ENCODE results near the gene PCBP2.

DNA sequence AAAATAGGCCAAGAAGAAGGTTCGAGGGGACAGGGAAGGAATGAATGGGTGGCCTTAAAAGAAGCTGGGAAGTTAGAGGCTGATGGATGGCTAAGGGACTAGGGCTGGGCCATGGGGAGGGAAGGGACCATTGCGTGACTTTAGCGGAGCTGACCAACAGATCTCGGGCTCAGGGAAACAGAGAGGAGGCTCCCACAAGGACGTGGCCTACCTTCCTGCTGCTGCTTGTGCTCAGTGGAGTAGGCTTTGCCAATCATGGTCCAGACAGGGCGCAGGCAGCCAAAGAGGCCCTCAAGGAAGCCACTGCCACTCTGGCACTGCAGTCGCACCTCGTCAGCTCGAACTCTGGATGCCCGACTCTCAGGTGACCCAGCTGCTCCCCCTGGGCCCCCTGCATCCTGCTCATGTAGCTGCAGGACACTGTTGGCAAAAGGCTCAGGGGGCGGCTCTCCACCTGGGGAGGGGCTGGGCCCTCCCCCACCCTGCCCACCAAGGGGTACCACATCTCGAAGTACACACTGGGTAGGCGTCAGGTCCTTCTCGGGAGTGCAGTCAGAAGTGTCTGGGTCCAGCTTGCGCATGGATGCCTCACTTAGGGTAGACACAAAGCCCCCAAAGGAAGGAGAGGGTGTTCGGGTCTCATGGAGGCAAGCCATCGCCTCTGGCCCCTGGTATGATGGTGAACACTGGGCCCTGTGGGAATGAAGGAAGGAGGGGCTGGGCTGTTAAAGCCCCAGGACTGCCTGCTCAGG, 35.0 kb downstream of the PCBP2 start:
- no peak for TF ChIP-seq FOXJ3 (CRISPR knock-in tag; IDR thresholded peaks at IDR 0.05; ENCODE audit: borderline replicate concordance)
- no peak for TF ChIP-seq ZNF232 (CRISPR knock-in tag; IDR thresholded peaks at IDR 0.05)
- TF ChIP-seq CTCF (IDR thresholded peaks at IDR 0.05), result no peak
- TF ChIP-seq CREB1 (CRISPR knock-in tag; IDR thresholded peaks at IDR 0.05), result no peak
- TF ChIP-seq FOXP1 (CRISPR knock-in tag; IDR thresholded peaks at IDR 0.05; ENCODE audit: borderline replicate concordance), result no peak
- no peak for TF ChIP-seq SP1 (CRISPR knock-in tag; conservative IDR thresholded peaks at IDR 0.05)
- TF ChIP-seq PREB (CRISPR knock-in tag; IDR thresholded peaks at IDR 0.05; ENCODE audit: borderline replicate concordance), result no peak
- TF ChIP-seq, protein P1, sequence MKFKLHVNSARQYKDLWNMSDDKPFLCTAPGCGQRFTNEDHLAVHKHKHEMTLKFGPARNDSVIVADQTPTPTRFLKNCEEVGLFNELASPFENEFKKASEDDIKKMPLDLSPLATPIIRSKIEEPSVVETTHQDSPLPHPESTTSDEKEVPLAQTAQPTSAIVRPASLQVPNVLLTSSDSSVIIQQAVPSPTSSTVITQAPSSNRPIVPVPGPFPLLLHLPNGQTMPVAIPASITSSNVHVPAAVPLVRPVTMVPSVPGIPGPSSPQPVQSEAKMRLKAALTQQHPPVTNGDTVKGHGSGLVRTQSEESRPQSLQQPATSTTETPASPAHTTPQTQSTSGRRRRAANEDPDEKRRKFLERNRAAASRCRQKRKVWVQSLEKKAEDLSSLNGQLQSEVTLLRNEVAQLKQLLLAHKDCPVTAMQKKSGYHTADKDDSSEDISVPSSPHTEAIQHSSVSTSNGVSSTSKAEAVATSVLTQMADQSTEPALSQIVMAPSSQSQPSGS (CRISPR knock-in tag; IDR thresholded peaks at IDR 0.05; ENCODE audit: borderline replicate concordance, low read depth), result no peak
- no peak for TF ChIP-seq CBFB (CRISPR knock-in tag; IDR thresholded peaks at IDR 0.05; ENCODE audit: low read depth)
- TF ChIP-seq MXD4 (CRISPR knock-in tag; IDR thresholded peaks at IDR 0.05; ENCODE audit: borderline replicate concordance), result no peak
- no peak for TF ChIP-seq RELA (CRISPR knock-in tag; IDR thresholded peaks at IDR 0.05; ENCODE audit: borderline replicate concordance)
